Epidermal melanocyte (primary cell): ENCODE results near the gene BBS12.

ENCODE experiments used
- DNase-seq: peaks from one replicate; pipeline ENCODE4 v3.0.0; 2011; ENCODE audit warnings: low spot score; ENCODE audit not compliant: insufficient read length

BBS12 gene

DNA sequence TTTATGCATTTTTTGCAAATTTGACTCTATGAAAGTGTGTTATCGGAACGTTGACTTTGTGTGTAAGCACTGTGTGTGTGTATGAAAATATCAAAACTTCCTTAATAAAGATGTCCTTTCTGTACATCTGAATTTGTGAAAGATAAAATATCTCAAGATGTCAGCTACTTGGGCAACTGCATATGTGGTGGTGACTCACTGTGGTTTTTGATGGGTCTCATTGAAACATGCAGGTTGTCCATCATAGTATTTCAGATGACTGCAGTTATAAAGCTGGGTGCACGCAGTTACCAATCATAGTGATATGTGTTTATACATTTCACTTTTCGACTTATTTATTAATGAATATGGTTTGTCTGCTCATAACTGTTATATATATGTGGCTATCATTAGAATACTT, 19.7 kb upstream of the BBS12 start:
- DNase-seq: no peak

GRCh38 chr4:122715221-122715620, 17.3 kb upstream of the BBS12 start:
- DNase-seq: no peak

DNA sequence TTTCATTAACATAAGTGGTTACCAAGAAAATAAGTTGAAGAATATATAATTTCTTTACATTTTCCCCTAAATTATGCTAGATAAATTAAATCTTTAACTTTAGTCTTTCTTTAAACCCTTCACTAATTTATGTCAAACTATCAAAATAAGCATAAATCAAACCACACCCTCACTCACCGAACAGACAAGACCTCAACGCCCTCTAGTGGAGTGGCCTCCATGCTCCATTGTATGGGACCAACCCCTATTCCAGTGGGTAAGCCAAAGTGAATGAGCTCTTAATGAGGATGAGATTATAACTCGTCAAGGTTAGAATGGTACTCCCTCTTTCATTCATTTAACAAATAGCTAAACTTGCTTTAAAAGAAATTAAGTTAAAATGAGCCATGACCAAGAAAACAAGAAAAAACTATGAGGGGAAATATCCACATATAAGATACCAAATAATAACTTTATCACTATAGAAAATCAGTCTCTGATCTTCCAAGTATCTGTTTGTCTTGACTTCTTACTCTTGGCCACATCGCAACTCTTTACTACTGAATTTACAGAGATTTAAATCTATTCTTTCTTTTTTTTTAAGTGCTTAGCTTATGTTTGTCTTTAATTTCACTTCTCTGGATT, 15.6 kb upstream of the BBS12 start:
- DNase-seq: peak; percentile 60

DNA sequence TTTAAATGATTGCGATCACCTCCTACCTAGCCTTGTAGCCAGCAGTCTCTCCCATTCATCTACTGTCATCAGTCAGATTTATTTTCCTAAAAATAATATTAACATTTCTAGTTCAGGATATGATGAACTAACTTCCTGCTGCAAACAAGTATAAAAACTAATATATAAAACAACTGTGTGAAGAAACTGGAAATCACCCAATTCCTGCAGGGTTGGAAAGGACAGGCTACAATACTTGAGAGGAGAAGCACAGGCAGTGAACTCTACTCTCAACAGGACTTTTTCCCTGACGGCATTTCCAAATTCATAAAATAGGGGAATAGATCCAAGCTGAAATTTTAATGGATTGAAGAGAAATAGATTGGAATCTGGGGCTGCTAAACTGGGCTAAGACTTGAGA, 14.2 kb upstream of the BBS12 start:
- DNase-seq: no peak

- no peak for DNase-seq
Observed at GRCh38 chr4:122722256-122722655, 10.2 kb upstream of the BBS12 start.

DNA sequence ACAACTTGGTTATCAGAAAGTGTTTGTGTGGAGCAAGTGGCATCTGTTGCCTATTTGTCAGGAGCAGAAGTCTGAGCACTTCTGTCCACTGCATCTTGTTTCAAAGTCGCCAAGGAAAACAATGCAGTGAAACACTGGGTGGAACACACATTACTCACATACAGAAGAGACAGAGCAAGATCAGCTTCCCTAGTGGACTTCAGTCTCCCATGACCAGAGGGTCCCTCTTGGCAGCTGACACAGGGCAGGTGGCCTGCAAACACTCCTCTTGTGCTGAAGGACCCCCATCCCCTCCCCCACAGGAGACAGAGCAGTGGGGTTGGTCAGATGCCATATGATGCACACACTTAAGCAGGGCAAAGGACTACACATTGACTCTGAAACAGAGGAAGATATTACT, 3.6 kb upstream of the BBS12 start:
- no peak for DNase-seq

- no peak for DNase-seq
Observed at GRCh38 chr4:122731676-122732075, 828 bp upstream of the BBS12 start.

DNA sequence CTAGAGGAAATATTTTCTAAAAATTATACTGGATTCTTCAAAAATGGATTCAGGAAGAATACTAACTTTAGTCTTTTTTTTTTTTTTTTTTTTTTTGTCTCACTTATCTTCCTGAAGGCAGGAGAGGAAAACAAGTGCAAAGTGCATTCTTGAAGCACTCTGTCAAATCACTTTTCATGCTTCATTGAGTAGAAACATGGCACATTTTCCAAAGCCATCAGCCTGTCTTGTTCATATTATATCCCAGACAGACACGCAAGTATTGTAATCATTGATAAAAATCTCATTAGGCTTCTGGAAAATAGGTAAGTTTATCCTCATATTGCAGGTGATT, 1.2 kb downstream of the BBS12 start:
- DNase-seq: no peak

DNA sequence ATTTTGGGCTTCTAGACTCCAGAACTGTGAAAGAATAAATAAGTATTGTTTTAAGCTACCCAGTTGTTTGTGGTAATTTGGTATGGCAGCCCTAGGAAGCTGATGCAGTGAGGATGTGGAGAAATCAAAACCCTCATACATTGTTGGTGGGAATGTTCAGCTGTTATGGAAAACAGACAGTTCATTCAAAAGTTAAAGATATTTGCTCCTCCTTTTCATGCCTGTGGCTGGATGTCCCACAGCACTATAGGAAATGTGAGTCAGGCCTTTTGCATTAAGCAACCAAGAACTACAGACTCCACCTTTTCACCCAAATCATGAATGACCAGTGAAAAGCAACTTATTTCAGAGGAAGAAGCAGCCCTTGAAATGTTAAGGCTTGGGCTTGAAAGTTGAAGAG, 6.7 kb downstream of the BBS12 start:
- DNase-seq: peak; percentile 54

GRCh38 chr4:122742933-122743829, 10.7 kb downstream of the BBS12 start:
- no peak for DNase-seq

GRCh38 chr4:122744229-122744628, 11.7 kb downstream of the BBS12 start:
- no peak for DNase-seq

DNA sequence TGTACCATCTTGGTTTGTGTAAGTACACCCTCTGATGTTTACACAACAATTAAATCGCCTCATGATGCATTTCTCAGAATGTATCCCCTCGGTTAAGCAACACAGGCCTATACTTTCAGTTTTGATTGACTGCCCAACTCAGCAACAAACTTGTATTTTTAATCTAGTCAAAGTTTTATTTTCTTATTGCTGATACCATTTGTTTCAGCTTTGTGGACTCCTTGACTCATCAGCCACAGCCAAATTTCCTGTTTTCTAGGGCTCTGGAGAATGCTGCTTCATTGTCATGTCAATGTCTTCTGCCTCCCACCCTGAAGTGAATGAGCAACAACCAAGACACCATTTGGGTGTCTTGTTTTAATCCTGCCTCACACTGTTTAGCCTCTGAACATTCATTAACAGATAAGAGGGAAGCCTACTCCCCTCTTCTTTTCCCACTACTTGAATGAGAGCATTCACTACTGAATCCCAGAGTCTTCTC, 14.0 kb downstream of the BBS12 start:
- no peak for DNase-seq

- DNase-seq: no peak
Observed at GRCh38 chr4:122747068-122747467, 14.6 kb downstream of the BBS12 start.

GRCh38 chr4:122747883-122748282, 15.4 kb downstream of the BBS12 start:
- no peak for DNase-seq

GRCh38 chr4:122749704-122750454, 17.4 kb downstream of the BBS12 start:
- no peak for DNase-seq

DNA sequence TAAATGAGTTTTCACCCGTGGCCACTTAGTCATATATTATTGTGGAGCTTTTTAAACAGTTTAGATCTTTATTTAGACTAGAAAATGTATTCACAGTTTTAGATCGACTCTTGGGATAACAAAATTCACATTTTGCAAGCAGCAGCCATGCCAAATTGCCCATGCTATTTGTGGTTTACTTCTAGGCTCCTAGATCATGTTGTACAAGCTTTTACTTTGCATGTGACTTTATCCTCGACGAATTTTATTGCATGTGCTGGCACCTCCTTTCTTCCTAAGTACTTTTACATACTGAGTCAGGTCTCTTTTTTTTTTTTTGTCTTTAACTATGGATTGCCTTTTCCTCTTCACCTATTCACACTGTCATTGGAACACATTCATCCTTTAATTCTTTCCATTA, 23.2 kb downstream of the BBS12 start:
- DNase-seq: no peak

- no peak for DNase-seq
Observed at GRCh38 chr4:122758033-122758432, 25.5 kb downstream of the BBS12 start.

GRCh38 chr4:122759639-122760310, 27.3 kb downstream of the BBS12 start:
- DNase-seq: no peak

DNA sequence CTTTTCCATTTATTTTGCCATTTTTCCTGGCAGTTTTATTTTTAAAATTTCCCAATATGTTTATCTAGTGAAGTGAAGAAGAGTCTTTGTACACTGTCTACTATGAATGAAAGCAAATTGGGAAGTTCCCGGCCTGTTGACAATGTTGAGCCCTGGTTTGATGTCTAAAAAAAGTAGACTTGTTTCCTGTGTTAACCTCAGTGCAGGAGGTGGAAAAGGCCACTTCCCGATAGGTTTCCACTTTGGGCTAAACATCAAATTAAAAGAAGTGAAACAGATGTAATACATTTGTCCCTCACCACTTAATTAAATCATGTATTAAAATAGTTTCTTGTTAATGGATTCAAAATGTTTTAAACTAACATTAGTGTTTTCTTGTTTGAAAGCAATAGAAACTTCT, 30.0 kb downstream of the BBS12 start:
- DNase-seq: no peak

DNA sequence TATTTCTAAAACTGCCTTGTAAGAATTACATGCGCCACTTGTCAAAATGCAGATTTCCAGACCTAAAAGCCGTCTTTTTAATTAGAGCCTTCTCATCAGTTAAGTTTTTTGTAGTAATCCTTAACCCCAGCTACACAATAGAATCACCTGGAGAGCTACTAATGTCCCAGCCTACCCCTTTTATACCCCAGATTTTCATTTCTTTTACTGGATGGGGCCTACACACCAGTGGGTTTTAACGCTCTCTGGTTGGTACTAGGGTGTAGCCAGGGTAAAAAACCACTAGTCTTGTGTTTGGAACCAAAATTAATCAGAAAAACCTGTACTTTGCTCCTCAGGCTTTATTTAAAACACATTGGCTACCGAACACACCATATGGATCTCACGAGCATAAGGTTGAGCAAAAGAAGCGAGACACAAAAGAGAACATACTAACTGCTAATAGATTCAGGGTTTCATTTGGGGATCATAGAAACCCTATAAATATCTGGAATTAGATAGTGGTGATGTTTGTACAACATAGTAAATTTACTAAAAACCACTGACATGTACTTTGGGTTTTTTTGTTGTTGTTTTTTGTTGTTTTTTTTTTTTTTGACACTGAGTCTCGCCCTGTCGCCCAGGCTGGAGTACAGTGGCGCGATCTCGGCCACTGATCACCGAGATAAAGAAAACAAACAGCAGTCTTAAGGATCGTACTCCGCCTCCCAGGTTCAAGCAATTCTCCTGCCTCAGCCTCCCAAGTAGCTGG, 30.6 kb downstream of the BBS12 start:
- DNase-seq: no peak
